ENCODE results near the gene RAPGEF6. TPM values are rescaled to one million over a fixed set of nuclear protein-coding genes. Genes with fewer than 3 reads are reported as not detected.

The RAPGEF6 gene
- total and polyA plus RNA-seq, 2 of the 4 experiments (the other 2 are of a cell fraction): 5.8 to 18.8 TPM

- Histone ChIP-seq H2BK15ac (ENCODE audit: low read depth, low read length) (no peak overlapping the region), H3K27me3 (ENCODE audit: control insufficient read depth, insufficient read depth, low read length) (no peaks in the 10 kb centered on the region), H2BK120ac (ENCODE audit: low read depth, low read length) (no peak overlapping the region), H3K23ac (ENCODE audit: low read depth, low read length) (no peak overlapping the region), H3K9ac (ENCODE audit: low read depth, low read length) (no peak overlapping the region), H4K91ac (ENCODE audit: insufficient read depth, low read depth, low read length) (no peak overlapping the region), H2AK9ac (replicated peaks; ENCODE audit: low read depth, low read length, poor library complexity) (no peak overlapping the region), H3K18ac (ENCODE audit: low read depth, low read length) (no peak overlapping the region), H3K14ac (replicated peaks; ENCODE audit: low read depth, low read length) (no peak overlapping the region), H4K20me1 (ENCODE audit: insufficient read depth, low read length) (no peaks in the 10 kb centered on the region), H3K4me1 (ENCODE audit: control insufficient read depth, insufficient read depth, low read length) (no peaks in the 10 kb centered on the region), H4K5ac (ENCODE audit: low read depth, low read length) (no peak overlapping the region), H3K36me3 (ENCODE audit: control insufficient read depth, insufficient read depth, low read length) (no peaks in the 10 kb centered on the region; the same call in 1 of the 2 replicates), H3K27ac (ENCODE audit: insufficient read depth, low read length) (no peak overlapping the region), H2AFZ (replicated peaks; ENCODE audit: low read length, poor library complexity) (no peak overlapping the region), H3K56ac (ENCODE audit: extremely low read depth, insufficient read depth, low read length) (no peak overlapping the region), H3K9me1 (ENCODE audit: insufficient read depth, low read length) (0 out of 2 replicates have a peak, but pooled peaks cover 3% of the 10 kb centered on the region), H2AK5ac (ENCODE audit: low read depth, low read length) (no peak overlapping the region), H4K8ac (ENCODE audit: low read depth in 2 of 2, low read length in 2 of 2) (no peak overlapping the region), H2BK5ac (ENCODE audit: low read depth, low read length, poor library complexity, severe bottlenecking) (no peak overlapping the region), H3K9me3 (ENCODE audit: control insufficient read depth, insufficient read depth, low read length) (no peaks in the 10 kb centered on the region), H3K79me1 (ENCODE audit: low read depth in 1 of 2, low read length in 2 of 2) (peaks cover 3% of the 10 kb centered on the region in 2 experiments; a peak in 2 of 4 replicates), H2BK20ac (ENCODE audit: low read depth, low read length) (no peak overlapping the region), H3K4ac (ENCODE audit: low read depth, low read length) (no peak overlapping the region), H3K4me3 (ENCODE audit: insufficient read depth, low read depth, low read length) (no peak overlapping the region), H3K4me2 (ENCODE audit: low read depth, low read length) (no peak overlapping the region)
- ChIA-PET CTCF (interaction anchor here (0.7 kb wide), 1 partner anchor 25 kb away, joined by 3 read pairs; no protein-coding TSS in a partner anchor), POLR2A (ENCODE audit: unreplicated experiment) (no interaction called here)
- no peak for ATAC-seq (ENCODE audit: low read depth)
- in situ Hi-C loops (cut with MboI; ENCODE audit: low sequenced_read_pairs): no loop called here
- no peak for TF ChIP-seq MAZ (IDR thresholded peaks at IDR 0.05; ENCODE audit: borderline replicate concordance, low read depth, low read length)
- no peak for TF ChIP-seq NFE2L2 (IDR thresholded peaks at IDR 0.05; ENCODE audit: low read depth, low read length)
- TF ChIP-seq BHLHE40 (IDR thresholded peaks at IDR 0.05; ENCODE audit: low read depth, low read length): no peak
- no peak for TF ChIP-seq CHD1 (IDR thresholded peaks at IDR 0.05; ENCODE audit: low read depth, low read length)
- no peak for TF ChIP-seq RFX5 (IDR thresholded peaks at IDR 0.05; ENCODE audit: low read depth, low read length)
- no TSS peak for BruUV-seq (replicated peaks)
- no CpG with 5 or more reads among the region's 3 CpGs for WGBS, 2 experiments (ENCODE audit: extremely low coverage in 2 of 2, insufficient read length in 1 of 2)
- peak; percentile 11 for DNase-seq
- intact Hi-C loops (cut with micrococcal nuclease): no loop called here
- dilution Hi-C loops (cut with HindIII; ENCODE audit: low sequenced_read_pairs, unreplicated experiment): no loop called here
Observed at GRCh38 chr5:131460867-131461572, 174.0 kb downstream of the RAPGEF6 start.

Data from IMR-90 (cell line).